ENCODE results near the gene SPNS1.

- TF ChIP-seq CTCF (IDR thresholded peaks at IDR 0.05) (no peak), POLR2A (IDR thresholded peaks at IDR 0.05) (no peak)
These were observed 38.4 kb upstream of the SPNS1 start for GRCh38 chr16:28935924-28936783.

Measured in heart left ventricle (tissue), 13 donors.